ENCODE data around the gene RIPK1. TPM values are rescaled to one million over a fixed set of nuclear protein-coding genes. Genes with fewer than 3 reads are reported as not detected.

RIPK1 gene
- total and polyA plus RNA-seq, 2 of the 8 experiments (the other 6 are each of a cell fraction or from before 2014, with no cell fraction given), result 5.9 to 22.9 TPM

DNA sequence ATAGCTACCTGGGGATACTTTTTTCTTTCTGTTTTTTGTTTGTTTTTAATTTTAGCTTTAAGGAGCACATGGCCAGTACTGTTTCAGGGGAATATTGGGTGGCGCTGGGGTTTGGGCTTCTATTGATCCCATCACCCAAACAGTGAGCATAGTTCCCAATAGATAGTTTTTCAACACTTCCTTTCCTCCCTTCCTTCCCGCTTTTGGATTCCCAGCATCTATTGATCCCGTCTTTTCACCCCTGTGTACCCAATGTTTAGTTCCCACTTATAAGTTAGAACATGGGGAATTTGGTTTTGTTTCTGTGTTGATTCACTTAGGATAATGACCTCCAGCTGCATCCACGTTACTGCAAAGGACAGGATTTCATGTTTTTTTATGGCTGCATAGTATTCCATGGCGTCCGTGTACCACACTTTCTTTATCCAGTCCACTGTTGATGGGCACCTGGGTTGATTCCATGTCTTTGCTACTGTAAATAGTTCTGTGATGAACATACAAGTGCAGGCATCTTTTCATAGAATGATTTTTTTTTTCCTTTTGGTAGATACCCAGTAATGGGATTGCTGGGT, 48.5 kb upstream of the RIPK1 start:
- H4K91ac ChIP-seq (replicated peaks; ENCODE audit: insufficient read length, low read length), result no peak overlapping the region
- no peak overlapping the region for H2BK120ac ChIP-seq (replicated peaks; ENCODE audit: low read depth, low read length)
- H3K36me3 ChIP-seq (ENCODE audit: control insufficient read depth in 2 of 4, insufficient read depth in 4 of 4, low read length in 3 of 4), result peaks cover 5 to 52% (median 39%) of the 10 kb centered on the region in 4 experiments
- FAIRE-seq (no peak), DNase-seq (ENCODE audit: low read depth in 1 of 2, low spot score in 2 of 2) (no peak)
- H4K8ac ChIP-seq (ENCODE audit: extremely low read depth, insufficient read depth, low read length), result no peak overlapping the region
- H2AFZ ChIP-seq (ENCODE audit: low read length), result no peak overlapping the region
- no peak overlapping the region for H3K4me2 ChIP-seq (ENCODE audit: insufficient read depth in 1 of 2, low read depth in 2 of 2, low read length in 2 of 2)
- H2BK12ac ChIP-seq (ENCODE audit: low read depth, low read length), result no peak overlapping the region
- no peak for TF ChIP-seq TCF12 (IDR thresholded peaks at IDR 0.05; ENCODE audit: low read depth, low read length)
- TF ChIP-seq BCL11A (IDR thresholded peaks at IDR 0.05; ENCODE audit: low read depth in 2 of 2, low read length in 2 of 2), result no peak
- no peak for TF ChIP-seq RAD21 (IDR thresholded peaks at IDR 0.05 in 1 of 2, conservative IDR thresholded peaks at IDR 0.05 in 1 of 2; ENCODE audit: low read depth in 2 of 2, low read length in 2 of 2)
- TF ChIP-seq KDM4A (IDR thresholded peaks at IDR 0.05; ENCODE audit: low read depth, low read length, severe bottlenecking), result no peak
- H3K56ac ChIP-seq (replicated peaks; ENCODE audit: insufficient read length, low read depth, low read length), result no peak overlapping the region
- H2BK20ac ChIP-seq (ENCODE audit: low read length), result no peak overlapping the region
- no peak overlapping the region for H3K4me3 ChIP-seq (ENCODE audit: extremely low read depth in 1 of 4, insufficient read depth in 2 of 4, low read depth in 3 of 4, low read length in 4 of 4)
- H3K27me3 ChIP-seq (replicated peaks in 1 of 4; ENCODE audit: control insufficient read depth in 3 of 4, extremely low read depth in 1 of 4, insufficient read depth in 3 of 4, low read length in 3 of 4), result no peaks in the 10 kb centered on the region
- peaks cover 2% of the 10 kb centered on the region; the same call in 1 of the 2 replicates for H3K23me2 ChIP-seq (ENCODE audit: low read depth, low read length)
- H3K4ac ChIP-seq (replicated peaks; ENCODE audit: insufficient read length, low read depth, low read length), result no peak overlapping the region
- H3K18ac ChIP-seq (ENCODE audit: extremely low read depth, low read length), result no peak overlapping the region
- H3K23ac ChIP-seq (ENCODE audit: insufficient read length), result no peak overlapping the region
- POLR2A ChIA-PET (ENCODE audit: partially characterized antibody), result interaction anchor here (0.7 to 5.7 kb wide), 7 partner anchors 8 to 32 kb away, joined by 3 to 33 read pairs (median 4); partner anchors contain the start of gene NQO2
- H3K9me3 ChIP-seq (ENCODE audit: insufficient read depth in 2 of 2, low read depth in 1 of 2, low read length in 1 of 2), result peaks cover 0 to 2% of the 10 kb centered on the region in 2 experiments; a peak in 1 of 4 replicates
- no peak overlapping the region for H3K14ac ChIP-seq (ENCODE audit: insufficient read length)
- H3K4me1 ChIP-seq (replicated peaks in 1 of 4; ENCODE audit: control insufficient read depth in 3 of 4, insufficient read depth in 4 of 4, low read length in 3 of 4), result peaks cover 6 to 17% (median 11%) of the 10 kb centered on the region in 4 experiments
- H4K5ac ChIP-seq (ENCODE audit: insufficient read length, low read depth, low read length), result no peak overlapping the region
- H3K27ac ChIP-seq (ENCODE audit: low read depth, low read length), result no peak overlapping the region
- no peak overlapping the region for H3K9ac ChIP-seq (replicated peaks in 1 of 4; ENCODE audit: extremely low read depth in 1 of 4, low read depth in 3 of 4, low read length in 3 of 4)
- CTCF ChIA-PET (ENCODE audit: partially characterized antibody), result interaction anchor here (0.7 to 1.5 kb wide), 6 partner anchors 9 to 391 kb away, joined by 3 to 6 read pairs (median 4); no protein-coding TSS in a partner anchor
- WGBS, 2 experiments (ENCODE audit: extremely low coverage in 1 of 2, insufficient coverage in 1 of 2, insufficient read length in 1 of 2, insufficient replicate concordance in 2 of 2, low coverage in 1 of 2, low lambda C conversion rate in 2 of 2, missing lambda C conversion rate in 1 of 2), result 92% methylated on average over 6 of the region's 6 CpGs; no CpG with 5 or more reads in 1 of the 2 experiments
- H2BK15ac ChIP-seq (ENCODE audit: low read length), result no peak overlapping the region
- no peaks in the 10 kb centered on the region for H3K79me2 ChIP-seq (ENCODE audit: control insufficient read depth in 1 of 2, insufficient read depth in 2 of 2, low read length in 2 of 2)
- peaks cover 2 to 4% of the 10 kb centered on the region in 2 experiments for H4K20me1 ChIP-seq (replicated peaks in 1 of 2; ENCODE audit: control insufficient read depth in 1 of 2, insufficient read depth in 2 of 2, low read length in 2 of 2)
- no peaks in the 10 kb centered on the region for H3K79me1 ChIP-seq (ENCODE audit: low read depth, low read length)
- no peak overlapping the region for H2BK5ac ChIP-seq (ENCODE audit: low read depth, low read length)
- H2AK5ac ChIP-seq (ENCODE audit: low read depth, low read length), result no peak overlapping the region
